COLO829 (cell line): Measurements from ENCODE around the gene FGD3.
A peak's percentile ranks its signal among the peaks of the same experiment; 100 is the strongest.

Source experiments
- DNase-seq: peaks from one replicate; pipeline ENCODE4 v3.0.0; 2012; ENCODE audit warnings: low spot score

FGD3 gene

DNA sequence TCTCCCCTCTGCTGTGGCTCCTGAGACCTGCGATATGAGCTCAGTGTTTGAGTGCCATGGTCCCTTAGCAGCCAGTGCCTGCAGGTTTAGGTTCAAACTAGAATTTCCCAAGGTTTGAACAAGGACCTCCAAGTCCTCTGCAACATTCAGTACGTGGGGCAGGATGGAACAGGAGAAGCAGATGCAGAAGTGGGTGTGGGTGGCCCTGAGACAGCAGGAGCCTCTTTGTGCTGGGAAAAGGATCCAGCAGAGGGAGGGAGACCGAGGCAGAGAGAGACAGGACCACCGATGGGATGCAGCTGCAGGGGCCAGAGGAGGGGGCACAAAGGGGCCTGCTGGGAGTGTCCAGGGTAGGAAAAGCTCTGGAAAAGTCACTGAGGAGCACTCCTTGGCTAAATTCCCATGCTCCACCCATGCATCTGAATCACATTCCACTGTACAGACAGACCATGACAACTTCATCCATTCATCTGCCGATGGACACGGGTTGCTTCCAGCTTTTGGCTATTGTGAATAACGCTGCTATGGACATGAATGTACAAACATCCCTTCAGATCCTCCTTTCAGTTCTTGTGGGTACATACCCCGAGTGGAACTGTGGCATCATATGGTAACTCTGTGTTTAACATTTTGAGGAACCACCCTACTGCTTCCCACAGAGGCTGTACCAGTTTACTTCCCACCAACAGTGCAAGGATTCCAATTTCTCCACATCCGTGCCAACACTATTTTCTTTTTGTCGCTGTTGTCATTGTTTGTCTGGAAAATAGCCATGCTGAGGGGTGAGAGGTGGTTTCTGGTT lies 84.5 kb downstream of the FGD3 start:
- DNase-seq, result peak; percentile 41

- no peak for DNase-seq
Measured at GRCh38 chr9:93032545-93032944, 85.2 kb downstream of the FGD3 start.

DNA sequence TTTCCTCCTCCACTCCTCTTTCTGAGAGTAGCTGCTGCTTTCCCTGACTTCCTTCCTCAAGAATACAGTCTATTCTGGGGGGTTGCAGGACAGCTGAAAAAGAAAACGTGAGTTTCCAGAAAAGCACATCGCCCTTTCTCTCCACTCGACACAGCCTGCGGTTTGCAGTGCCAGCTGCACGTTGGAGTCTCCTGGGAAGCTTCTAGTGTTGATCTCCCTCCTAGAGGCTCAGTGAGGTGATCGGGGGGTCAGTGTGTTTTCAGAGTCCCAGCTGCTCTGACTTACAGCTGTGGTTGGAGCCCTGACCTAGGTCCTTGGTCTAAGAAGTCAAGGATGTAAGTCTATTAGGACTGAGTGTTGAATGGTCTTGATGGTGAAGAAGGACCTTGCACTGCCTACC lies 86.2 kb downstream of the FGD3 start:
- no peak for DNase-seq

- no peak for DNase-seq
Measured at GRCh38 chr9:93035106-93035660, 87.9 kb downstream of the FGD3 start.

DNA sequence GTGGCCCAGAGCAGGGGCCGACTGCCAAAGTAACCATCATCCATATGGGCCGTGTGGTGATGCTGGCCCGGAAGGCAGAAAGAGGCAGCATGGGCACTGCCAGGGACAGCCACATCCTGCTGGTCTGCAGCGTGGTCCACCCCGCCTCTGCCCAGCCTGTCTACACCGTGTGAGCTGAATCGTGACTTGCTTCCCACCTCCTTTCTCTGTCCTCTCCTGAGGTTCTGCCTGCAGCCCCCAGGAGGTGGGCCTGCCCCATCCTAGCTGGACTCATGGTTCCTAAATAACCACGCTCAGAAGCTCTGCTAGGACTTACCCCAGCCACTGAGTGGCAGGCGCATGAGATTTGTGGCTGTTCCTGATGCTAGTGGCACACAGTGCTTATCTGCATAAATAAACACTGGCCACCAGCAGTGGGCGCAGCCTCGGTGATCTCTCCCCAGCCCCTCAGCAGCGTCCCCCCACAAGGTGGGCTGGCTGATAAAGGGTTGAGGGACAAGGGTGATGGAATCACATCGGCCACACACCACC lies 88.6 kb downstream of the FGD3 start:
- DNase-seq, result no peak

GRCh38 chr9:93036887-93037475 lies 89.7 kb downstream of the FGD3 start:
- no peak for DNase-seq

DNA sequence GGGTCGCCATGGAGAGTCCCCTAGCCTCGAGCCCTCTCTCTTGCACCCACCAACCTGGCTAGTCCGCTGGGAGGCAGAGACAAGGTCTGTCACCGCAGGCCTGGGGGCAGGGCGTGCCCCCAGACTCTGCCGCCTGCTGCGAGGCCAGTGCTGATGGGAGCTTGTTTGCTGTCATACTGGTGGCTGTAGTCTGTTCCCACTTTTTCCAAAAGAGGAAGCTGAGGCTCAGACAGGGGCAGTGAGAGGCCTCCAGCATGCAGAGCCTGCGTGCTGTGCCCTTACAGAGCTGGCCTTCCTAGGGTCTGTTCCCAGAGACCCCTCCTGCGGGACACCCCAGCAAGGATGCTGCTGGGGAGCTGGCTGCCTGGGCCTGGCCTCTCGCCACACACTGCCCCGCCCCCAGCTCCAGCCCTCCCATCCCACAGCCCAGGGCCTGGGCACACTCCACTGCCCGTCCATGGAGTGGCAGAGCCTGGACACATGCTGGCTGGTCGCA lies 90.2 kb downstream of the FGD3 start:
- no peak for DNase-seq

GRCh38 chr9:93038918-93039317 lies 91.6 kb downstream of the FGD3 start:
- DNase-seq, result no peak

GRCh38 chr9:93039456-93039855 lies 92.1 kb downstream of the FGD3 start:
- no peak for DNase-seq

DNA sequence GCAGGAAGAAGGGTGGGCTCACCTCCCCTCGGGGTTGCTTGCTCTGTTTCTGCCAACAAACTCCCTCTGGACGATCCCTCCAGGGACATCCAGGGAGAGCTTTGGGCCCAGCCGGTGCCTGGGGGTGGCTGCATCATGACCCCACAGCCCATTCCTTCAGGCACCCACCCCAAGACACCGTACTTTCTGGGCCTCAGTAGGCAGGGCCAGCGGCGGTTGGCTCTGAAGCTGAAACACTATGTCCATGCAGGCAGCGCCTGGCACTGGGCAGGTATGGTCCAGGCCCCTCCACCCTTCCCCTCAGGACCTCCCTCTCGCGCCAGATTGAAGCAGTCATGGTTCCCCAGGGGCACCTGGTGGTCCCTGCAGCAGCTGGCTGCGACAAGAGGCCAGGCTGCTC lies 92.7 kb downstream of the FGD3 start:
- no peak for DNase-seq

- no peak for DNase-seq
Measured at GRCh38 chr9:93040409-93040808, 93.1 kb downstream of the FGD3 start.

- no peak for DNase-seq
Measured at GRCh38 chr9:93041108-93041802, 93.9 kb downstream of the FGD3 start.

- DNase-seq, result no peak
Measured at GRCh38 chr9:93043122-93043521, 95.8 kb downstream of the FGD3 start.

GRCh38 chr9:93045521-93045920 lies 98.2 kb downstream of the FGD3 start:
- no peak for DNase-seq

GRCh38 chr9:93048566-93049448 lies 101.5 kb downstream of the FGD3 start:
- no peak for DNase-seq

GRCh38 chr9:93049491-93049890 lies 102.2 kb downstream of the FGD3 start:
- DNase-seq, result no peak

- DNase-seq, result no peak
Measured at GRCh38 chr9:93050231-93050630, 102.9 kb downstream of the FGD3 start.

DNA sequence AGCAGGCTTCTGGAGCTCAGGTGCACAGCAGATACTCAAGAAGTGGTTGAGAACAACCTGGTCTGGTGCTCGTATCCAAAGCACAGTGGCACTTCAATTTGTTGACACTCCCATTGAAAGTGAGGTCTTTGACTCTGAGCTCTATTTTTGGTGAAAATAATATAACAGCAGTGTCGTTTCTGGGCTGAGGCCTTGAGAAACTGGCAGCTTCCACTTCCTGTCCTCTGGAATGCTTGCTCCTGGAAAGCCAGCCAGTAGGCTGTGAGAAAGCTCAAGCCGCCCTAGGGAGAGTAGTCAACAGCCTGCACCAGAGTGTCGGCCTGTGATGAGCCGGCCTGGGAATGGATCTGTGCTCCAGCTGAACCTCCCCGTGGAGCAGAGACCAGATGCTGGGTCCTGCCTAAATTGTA lies 104.4 kb downstream of the FGD3 start:
- DNase-seq, result no peak

DNA sequence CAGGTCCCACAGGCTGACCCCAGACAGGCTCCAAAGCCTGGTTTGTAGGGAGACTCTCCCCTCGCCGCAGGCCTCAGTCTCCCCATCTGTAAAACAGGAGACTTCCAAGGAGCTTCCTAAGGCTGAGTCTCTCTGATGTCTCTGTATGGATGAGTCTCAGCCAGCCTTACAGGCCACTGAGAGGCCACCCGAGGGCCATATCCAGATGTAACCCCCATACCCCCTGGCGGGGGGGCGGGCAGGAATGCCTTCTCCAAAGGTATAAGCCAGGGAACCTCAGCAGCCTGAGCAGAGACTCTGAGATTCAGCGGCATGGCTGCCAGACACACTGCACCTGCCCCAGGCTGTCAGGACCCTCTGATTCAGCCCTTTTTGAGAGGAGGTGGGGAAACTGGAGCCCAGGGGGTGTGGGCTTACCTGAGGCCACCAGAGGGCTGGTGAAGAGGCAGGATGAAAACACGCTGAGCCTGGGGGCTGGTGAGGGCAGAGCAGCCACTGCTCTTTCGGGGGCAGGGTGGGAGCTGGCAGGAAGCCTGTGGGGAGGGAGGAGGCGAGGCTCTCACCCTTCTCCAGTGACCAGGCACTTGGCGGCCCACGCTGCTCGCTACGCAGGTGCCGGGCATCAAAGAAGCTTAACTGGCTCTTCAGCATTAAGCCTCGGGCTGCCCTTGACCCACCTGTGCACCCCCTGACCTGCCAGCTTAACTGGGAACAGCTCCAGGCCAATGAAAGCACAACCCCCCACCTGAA lies 105.6 kb downstream of the FGD3 start:
- DNase-seq, result no peak

DNA sequence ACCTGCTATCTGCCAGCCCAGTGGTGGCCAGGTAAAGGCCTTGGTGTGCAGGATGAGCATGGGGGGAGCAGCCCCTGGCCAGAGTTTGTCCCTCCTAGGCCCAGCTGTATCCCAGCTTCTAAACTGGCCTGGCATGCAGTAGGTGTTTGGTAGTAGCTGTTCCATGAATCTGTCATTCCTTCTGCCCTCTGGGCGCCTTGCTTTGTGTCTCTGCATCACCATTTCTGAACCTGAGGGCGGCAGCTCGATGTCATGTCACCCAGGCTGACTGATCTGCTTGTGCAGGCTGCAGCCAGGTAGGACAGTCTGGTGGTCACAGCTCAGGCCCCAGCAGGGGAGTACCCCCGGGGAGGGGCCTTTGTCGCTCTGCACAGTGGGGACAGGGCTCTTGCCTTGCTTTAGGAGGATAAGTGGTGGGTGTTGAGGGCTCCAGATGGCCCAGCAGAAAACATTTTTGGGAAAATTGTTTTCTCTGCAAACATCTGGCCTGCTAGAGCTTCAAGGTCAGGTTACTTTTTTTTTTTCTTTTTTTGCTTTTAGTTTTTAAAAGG lies 106.5 kb downstream of the FGD3 start:
- no peak for DNase-seq
